ENCODE results near the gene STK39.

Gene STK39

DNA sequence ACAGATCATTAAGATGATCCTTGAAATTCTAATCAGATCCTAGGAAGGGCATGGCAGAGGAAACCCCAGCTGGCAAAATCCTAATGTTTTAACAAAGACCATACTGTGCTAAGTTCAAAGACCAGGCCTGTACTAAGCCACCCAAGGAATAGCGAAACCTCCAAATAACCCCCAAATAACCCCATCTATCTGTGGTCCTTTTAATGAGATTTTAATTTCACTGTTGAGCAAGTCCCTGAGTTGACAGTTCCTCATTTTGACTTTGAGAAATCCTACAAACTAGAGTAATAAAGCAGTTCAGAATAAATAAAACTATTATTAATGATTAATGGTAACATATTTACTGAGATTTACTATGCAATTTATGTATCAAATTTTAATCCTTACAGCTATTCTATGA, 259.8 kb downstream of the STK39 start:
- no peak overlapping the region for H2BK15ac ChIP-seq (ENCODE audit: low read depth, poor library complexity, severe bottlenecking)
- no peak overlapping the region for H3K4ac ChIP-seq (ENCODE audit: low read depth in 1 of 2, low read length in 2 of 2)
- H3K4me3 ChIP-seq (ENCODE audit: insufficient read depth in 1 of 2, low read depth in 1 of 2, low read length in 2 of 2) = no peak overlapping the region
- no peak overlapping the region for H3K18ac ChIP-seq (ENCODE audit: low read depth in 1 of 2, low read length in 2 of 2)
- no peaks in the 10 kb centered on the region for H3K9me3 ChIP-seq (ENCODE audit: control insufficient read depth, low read length)
- H3K9ac ChIP-seq (ENCODE audit: low read length) = no peak overlapping the region
- H3K23ac ChIP-seq (ENCODE audit: low read length in 2 of 2) = no peak overlapping the region
- H2BK12ac ChIP-seq (ENCODE audit: low read length in 2 of 2) = no peak overlapping the region
- DNase-seq = no peak
- H3K4me2 ChIP-seq (ENCODE audit: low read length, poor library complexity, severe bottlenecking) = no peak overlapping the region
- H4K8ac ChIP-seq (ENCODE audit: low read length) = no peak overlapping the region
- WGBS = no CpG with 5 or more reads among the region's 1 CpG
- H3K14ac ChIP-seq (ENCODE audit: low read length in 2 of 2) = no peak overlapping the region
- H3K27me3 ChIP-seq (ENCODE audit: control insufficient read depth in 1 of 2, insufficient read depth in 1 of 2, low read length in 2 of 2) = no peaks in the 10 kb centered on the region
- H2BK120ac ChIP-seq (ENCODE audit: low read depth, low read length) = no peak overlapping the region
- no peak overlapping the region for H3K27ac ChIP-seq (ENCODE audit: low read length, poor library complexity, severe bottlenecking)
- no peak overlapping the region for H2BK5ac ChIP-seq (ENCODE audit: low read depth, low read length, poor library complexity, severe bottlenecking)
- peaks cover 3 to 11% of the 10 kb centered on the region in 2 experiments for H3K36me3 ChIP-seq (ENCODE audit: control insufficient read depth in 1 of 2, insufficient read depth in 2 of 2, low read depth in 1 of 2, low read length in 2 of 2)
- peaks cover 4% of the 10 kb centered on the region for H3K4me1 ChIP-seq (ENCODE audit: control insufficient read depth, insufficient read depth, low read depth, low read length)
- peaks cover 6% of the 10 kb centered on the region for H3K79me1 ChIP-seq (replicated peaks; ENCODE audit: low read length, poor library complexity, severe bottlenecking)
- no peak overlapping the region for H2AK5ac ChIP-seq (ENCODE audit: low read length, severe bottlenecking)
- no peak overlapping the region for H4K91ac ChIP-seq (ENCODE audit: low read length)
- no peak overlapping the region for H2AFZ ChIP-seq (ENCODE audit: low read depth, low read length)

DNA sequence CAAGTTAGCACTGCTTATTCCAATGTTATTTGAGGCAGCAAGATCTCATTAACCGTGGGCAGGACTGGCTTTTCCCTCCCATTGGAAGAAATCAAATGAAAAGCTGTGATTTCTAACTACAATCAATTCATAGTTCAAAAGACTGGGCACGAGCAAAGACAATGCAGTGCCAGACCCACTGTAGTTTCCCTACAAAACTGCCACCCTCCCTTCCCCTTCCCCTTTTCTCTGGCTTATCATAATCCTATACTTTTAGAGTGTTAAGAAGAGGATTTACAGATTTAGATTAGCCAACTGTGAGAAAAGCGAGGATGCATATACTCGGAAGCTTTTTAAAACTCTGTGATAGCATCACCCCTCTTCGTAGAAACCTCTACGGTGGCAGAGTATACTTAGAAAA, 260.4 kb downstream of the STK39 start:
- H2BK120ac ChIP-seq (ENCODE audit: low read depth, low read length) = no peak overlapping the region
- H2AK5ac ChIP-seq (ENCODE audit: low read length, severe bottlenecking) = no peak overlapping the region
- H3K4me3 ChIP-seq (ENCODE audit: insufficient read depth in 1 of 2, low read depth in 1 of 2, low read length in 2 of 2) = no peak overlapping the region
- H2BK5ac ChIP-seq (ENCODE audit: low read depth, low read length, poor library complexity, severe bottlenecking) = no peak overlapping the region
- H2BK12ac ChIP-seq (ENCODE audit: low read length in 2 of 2) = no peak overlapping the region
- over 99% methylated on average over 6 of the region's 6 CpGs for WGBS
- H2BK15ac ChIP-seq (ENCODE audit: low read depth, poor library complexity, severe bottlenecking) = no peak overlapping the region
- no peak overlapping the region for H4K8ac ChIP-seq (ENCODE audit: low read length)
- no peaks in the 10 kb centered on the region for H3K27me3 ChIP-seq (ENCODE audit: control insufficient read depth in 1 of 2, insufficient read depth in 1 of 2, low read length in 2 of 2)
- H2AFZ ChIP-seq (ENCODE audit: low read depth, low read length) = no peak overlapping the region
- H3K14ac ChIP-seq (ENCODE audit: low read length in 2 of 2) = no peak overlapping the region
- H3K36me3 ChIP-seq (ENCODE audit: control insufficient read depth in 1 of 2, insufficient read depth in 2 of 2, low read depth in 1 of 2, low read length in 2 of 2) = peaks cover 3 to 11% of the 10 kb centered on the region in 2 experiments
- H3K27ac ChIP-seq (ENCODE audit: low read length, poor library complexity, severe bottlenecking) = no peak overlapping the region
- H3K9me3 ChIP-seq (ENCODE audit: control insufficient read depth, low read length) = no peaks in the 10 kb centered on the region
- H3K18ac ChIP-seq (ENCODE audit: low read depth in 1 of 2, low read length in 2 of 2) = no peak overlapping the region
- no peak overlapping the region for H3K23ac ChIP-seq (ENCODE audit: low read length in 2 of 2)
- H3K4me2 ChIP-seq (ENCODE audit: low read length, poor library complexity, severe bottlenecking) = no peak overlapping the region
- no peak for DNase-seq
- no peak overlapping the region for H4K91ac ChIP-seq (ENCODE audit: low read length)
- peaks cover 3% of the 10 kb centered on the region for H3K4me1 ChIP-seq (ENCODE audit: control insufficient read depth, insufficient read depth, low read depth, low read length)
- H3K4ac ChIP-seq (ENCODE audit: low read depth in 1 of 2, low read length in 2 of 2) = no peak overlapping the region
- no peak overlapping the region for H3K9ac ChIP-seq (ENCODE audit: low read length)
- peaks cover 6% of the 10 kb centered on the region for H3K79me1 ChIP-seq (replicated peaks; ENCODE audit: low read length, poor library complexity, severe bottlenecking)

DNA sequence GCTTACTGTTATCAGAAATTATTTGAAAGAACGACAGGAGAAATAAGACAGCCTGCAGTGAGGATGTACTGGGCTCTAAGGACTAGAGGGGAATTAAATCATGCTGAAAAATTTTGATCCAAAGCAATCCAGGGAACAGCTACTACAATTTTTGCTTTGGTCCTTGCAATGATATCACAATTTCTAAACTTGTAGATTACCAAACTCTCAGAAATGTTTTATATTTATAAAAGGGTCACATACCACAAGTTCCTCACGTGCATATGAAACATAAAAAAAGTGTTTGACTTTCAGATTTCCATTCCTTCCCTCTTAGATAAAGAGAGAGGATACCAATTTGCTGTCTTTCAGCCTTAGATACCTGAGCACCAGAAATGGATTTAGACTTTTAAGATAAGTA, 261.2 kb downstream of the STK39 start:
- H3K27me3 ChIP-seq (ENCODE audit: control insufficient read depth in 1 of 2, insufficient read depth in 1 of 2, low read length in 2 of 2) = no peaks in the 10 kb centered on the region
- no peak overlapping the region for H2AFZ ChIP-seq (ENCODE audit: low read depth, low read length)
- H2AK5ac ChIP-seq (ENCODE audit: low read length, severe bottlenecking) = no peak overlapping the region
- H4K8ac ChIP-seq (ENCODE audit: low read length) = no peak overlapping the region
- H3K27ac ChIP-seq (ENCODE audit: low read length, poor library complexity, severe bottlenecking) = no peak overlapping the region
- no peak for DNase-seq
- H3K9me3 ChIP-seq (ENCODE audit: control insufficient read depth, low read length) = no peaks in the 10 kb centered on the region
- H3K4me1 ChIP-seq (ENCODE audit: control insufficient read depth, insufficient read depth, low read depth, low read length) = peaks cover 3% of the 10 kb centered on the region
- H3K4me3 ChIP-seq (ENCODE audit: insufficient read depth in 1 of 2, low read depth in 1 of 2, low read length in 2 of 2) = no peak overlapping the region
- no peak overlapping the region for H2BK12ac ChIP-seq (ENCODE audit: low read length in 2 of 2)
- H3K18ac ChIP-seq (ENCODE audit: low read depth in 1 of 2, low read length in 2 of 2) = no peak overlapping the region
- H3K36me3 ChIP-seq (ENCODE audit: control insufficient read depth in 1 of 2, insufficient read depth in 2 of 2, low read depth in 1 of 2, low read length in 2 of 2) = peaks cover 3 to 11% of the 10 kb centered on the region in 2 experiments
- no peak overlapping the region for H3K4me2 ChIP-seq (ENCODE audit: low read length, poor library complexity, severe bottlenecking)
- H3K9ac ChIP-seq (ENCODE audit: low read length) = no peak overlapping the region
- H4K91ac ChIP-seq (ENCODE audit: low read length) = no peak overlapping the region
- H3K14ac ChIP-seq (ENCODE audit: low read length in 2 of 2) = no peak overlapping the region
- no peak overlapping the region for H2BK5ac ChIP-seq (ENCODE audit: low read depth, low read length, poor library complexity, severe bottlenecking)
- H3K79me1 ChIP-seq (replicated peaks; ENCODE audit: low read length, poor library complexity, severe bottlenecking) = peaks cover 6% of the 10 kb centered on the region
- no peak overlapping the region for H2BK120ac ChIP-seq (ENCODE audit: low read depth, low read length)
- 100% methylated on average over 1 of the region's 2 CpGs for WGBS
- H2BK15ac ChIP-seq (ENCODE audit: low read depth, poor library complexity, severe bottlenecking) = no peak overlapping the region
- no peak overlapping the region for H3K23ac ChIP-seq (ENCODE audit: low read length in 2 of 2)
- H3K4ac ChIP-seq (ENCODE audit: low read depth in 1 of 2, low read length in 2 of 2) = no peak overlapping the region

DNA sequence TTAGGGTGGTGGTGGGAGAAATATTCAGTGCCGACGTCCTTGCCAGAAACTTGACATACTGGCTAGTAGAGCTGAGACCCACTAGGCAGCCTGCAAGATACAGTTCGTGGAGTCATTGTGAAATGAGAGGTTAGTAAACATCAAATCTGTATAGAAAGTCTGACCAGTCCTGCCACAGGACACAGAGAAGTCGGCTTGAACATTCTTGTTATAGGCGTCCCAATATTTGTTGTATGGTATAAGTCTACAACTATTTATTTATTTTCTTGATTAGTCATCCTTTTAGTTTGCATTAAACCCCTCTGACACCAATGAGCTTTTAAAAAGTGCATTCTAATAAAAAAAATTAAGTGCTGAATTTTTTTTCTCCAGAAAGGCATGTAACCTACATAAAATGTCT, 265.4 kb downstream of the STK39 start:
- peaks cover 1% of the 10 kb centered on the region for H3K79me1 ChIP-seq (replicated peaks; ENCODE audit: low read length, poor library complexity, severe bottlenecking)
- H3K23ac ChIP-seq (ENCODE audit: low read length in 2 of 2) = no peak overlapping the region
- no peaks in the 10 kb centered on the region for H3K9me3 ChIP-seq (ENCODE audit: control insufficient read depth, low read length)
- no peak overlapping the region for H2BK120ac ChIP-seq (ENCODE audit: low read depth, low read length)
- peaks cover 6 to 11% of the 10 kb centered on the region in 2 experiments for H3K36me3 ChIP-seq (ENCODE audit: control insufficient read depth in 1 of 2, insufficient read depth in 2 of 2, low read depth in 1 of 2, low read length in 2 of 2)
- DNase-seq = no peak
- H3K27ac ChIP-seq (ENCODE audit: low read length, poor library complexity, severe bottlenecking) = no peak overlapping the region
- H3K18ac ChIP-seq (ENCODE audit: low read depth in 1 of 2, low read length in 2 of 2) = no peak overlapping the region
- H3K4me2 ChIP-seq (ENCODE audit: low read length, poor library complexity, severe bottlenecking) = no peak overlapping the region
- H2BK15ac ChIP-seq (ENCODE audit: low read depth, poor library complexity, severe bottlenecking) = no peak overlapping the region
- WGBS = 86% methylated on average over 3 of the region's 5 CpGs
- no peak overlapping the region for H4K91ac ChIP-seq (ENCODE audit: low read length)
- H2AK5ac ChIP-seq (ENCODE audit: low read length, severe bottlenecking) = no peak overlapping the region
- peaks cover 2% of the 10 kb centered on the region for H3K4me1 ChIP-seq (ENCODE audit: control insufficient read depth, insufficient read depth, low read depth, low read length)
- H3K4me3 ChIP-seq (ENCODE audit: insufficient read depth in 1 of 2, low read depth in 1 of 2, low read length in 2 of 2) = no peak overlapping the region
- H4K8ac ChIP-seq (ENCODE audit: low read length) = no peak overlapping the region
- H2BK5ac ChIP-seq (ENCODE audit: low read depth, low read length, poor library complexity, severe bottlenecking) = no peak overlapping the region
- no peak overlapping the region for H3K4ac ChIP-seq (ENCODE audit: low read depth in 1 of 2, low read length in 2 of 2)
- H2AFZ ChIP-seq (ENCODE audit: low read depth, low read length) = no peak overlapping the region
- H2BK12ac ChIP-seq (ENCODE audit: low read length in 2 of 2) = no peak overlapping the region
- H3K27me3 ChIP-seq (ENCODE audit: control insufficient read depth in 1 of 2, insufficient read depth in 1 of 2, low read length in 2 of 2) = no peaks in the 10 kb centered on the region
- no peak overlapping the region for H3K9ac ChIP-seq (ENCODE audit: low read length)
- no peak overlapping the region for H3K14ac ChIP-seq (ENCODE audit: low read length in 2 of 2)

Data from mesenchymal stem cell (in vitro differentiated cells and primary cell).